Measurements from ENCODE around the gene TDRD10. TPM values are rescaled to one million over a fixed set of nuclear protein-coding genes. Genes with fewer than 3 reads are reported as not detected.
"Not testable (repeated sequence)": the region's sequence is repeated elsewhere in the genome, so short reads cannot be mapped to it uniquely, and the experiment has no call there.

TDRD10 gene
- total RNA-seq, 1 experiment from 2014 or later = not detected

- H2AFZ ChIP-seq = no peak overlapping the region
- H3K27me3 ChIP-seq (ENCODE audit: insufficient read depth, low read depth) = peaks cover 34% of the 10 kb centered on the region
- no peaks in the 10 kb centered on the region for H3K9me2 ChIP-seq (ENCODE audit: insufficient read depth)
- H3K27ac ChIP-seq = no peak overlapping the region
- no peaks in the 10 kb centered on the region for H4K20me1 ChIP-seq (ENCODE audit: insufficient read depth)
- H3K9me3 ChIP-seq (ENCODE audit: insufficient read depth, low read depth) = no peaks in the 10 kb centered on the region
- intact Hi-C loops (cut with micrococcal nuclease; ENCODE audit: unreplicated experiment) = loop anchor here (1.0 to 10.0 kb wide), 2 partner anchors 391 to 599 kb away; partner anchors contain the start of gene KCNN3
- no peak overlapping the region for H3K4me2 ChIP-seq
- CTCF ChIA-PET = interaction anchor here (0.6 to 0.7 kb wide), 2 partner anchors 61 to 277 kb away, joined by 3 read pairs; no protein-coding TSS in a partner anchor
- peak; percentile 47 to 83 for DNase-seq
- no peak overlapping the region for H3K4me3 ChIP-seq
- H3K36me3 ChIP-seq (ENCODE audit: low read depth) = no peaks in the 10 kb centered on the region
- TF ChIP-seq, protein P1, sequence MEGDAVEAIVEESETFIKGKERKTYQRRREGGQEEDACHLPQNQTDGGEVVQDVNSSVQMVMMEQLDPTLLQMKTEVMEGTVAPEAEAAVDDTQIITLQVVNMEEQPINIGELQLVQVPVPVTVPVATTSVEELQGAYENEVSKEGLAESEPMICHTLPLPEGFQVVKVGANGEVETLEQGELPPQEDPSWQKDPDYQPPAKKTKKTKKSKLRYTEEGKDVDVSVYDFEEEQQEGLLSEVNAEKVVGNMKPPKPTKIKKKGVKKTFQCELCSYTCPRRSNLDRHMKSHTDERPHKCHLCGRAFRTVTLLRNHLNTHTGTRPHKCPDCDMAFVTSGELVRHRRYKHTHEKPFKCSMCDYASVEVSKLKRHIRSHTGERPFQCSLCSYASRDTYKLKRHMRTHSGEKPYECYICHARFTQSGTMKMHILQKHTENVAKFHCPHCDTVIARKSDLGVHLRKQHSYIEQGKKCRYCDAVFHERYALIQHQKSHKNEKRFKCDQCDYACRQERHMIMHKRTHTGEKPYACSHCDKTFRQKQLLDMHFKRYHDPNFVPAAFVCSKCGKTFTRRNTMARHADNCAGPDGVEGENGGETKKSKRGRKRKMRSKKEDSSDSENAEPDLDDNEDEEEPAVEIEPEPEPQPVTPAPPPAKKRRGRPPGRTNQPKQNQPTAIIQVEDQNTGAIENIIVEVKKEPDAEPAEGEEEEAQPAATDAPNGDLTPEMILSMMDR (conservative IDR thresholded peaks at IDR 0.05) = no peak
- no peak for TF ChIP-seq EZH2 (IDR thresholded peaks at IDR 0.05; ENCODE audit: low read depth)
- no peaks in the 10 kb centered on the region for H3K79me2 ChIP-seq (ENCODE audit: low read depth)
- H3F3A ChIP-seq (ENCODE audit: insufficient read depth, low read depth) = peaks cover 15% of the 10 kb centered on the region; the same call in 1 of the 2 replicates
- POLR2A ChIA-PET (ENCODE audit: unreplicated experiment) = interaction anchor here (0.6 kb wide), 2 partner anchors 34 to 264 kb away, joined by 3 read pairs; partner anchors contain the start of gene UBAP2L
- BruUV-seq (replicated peaks) = no TSS peak
- H3K4me1 ChIP-seq (replicated peaks; ENCODE audit: insufficient read depth) = no peaks in the 10 kb centered on the region
These were observed 17.8 kb upstream of the TDRD10 start for GRCh38 chr1:154483941-154484803.

GRCh38 chr1:154485106-154485505 lies 16.9 kb upstream of the TDRD10 start:
- intact Hi-C loops (cut with micrococcal nuclease; ENCODE audit: unreplicated experiment) = loop anchor here (10.0 kb wide), 1 partner anchor 390 kb away; the partner anchor contains the start of gene KCNN3
- ChIA-PET CTCF (interaction anchor here (0.7 kb wide), 1 partner anchor 276 kb away, joined by 3 read pairs; no protein-coding TSS in a partner anchor), POLR2A (ENCODE audit: unreplicated experiment) (interaction anchor here (0.6 kb wide), 1 partner anchor 33 kb away, joined by 3 read pairs; no protein-coding TSS in a partner anchor)

DNA sequence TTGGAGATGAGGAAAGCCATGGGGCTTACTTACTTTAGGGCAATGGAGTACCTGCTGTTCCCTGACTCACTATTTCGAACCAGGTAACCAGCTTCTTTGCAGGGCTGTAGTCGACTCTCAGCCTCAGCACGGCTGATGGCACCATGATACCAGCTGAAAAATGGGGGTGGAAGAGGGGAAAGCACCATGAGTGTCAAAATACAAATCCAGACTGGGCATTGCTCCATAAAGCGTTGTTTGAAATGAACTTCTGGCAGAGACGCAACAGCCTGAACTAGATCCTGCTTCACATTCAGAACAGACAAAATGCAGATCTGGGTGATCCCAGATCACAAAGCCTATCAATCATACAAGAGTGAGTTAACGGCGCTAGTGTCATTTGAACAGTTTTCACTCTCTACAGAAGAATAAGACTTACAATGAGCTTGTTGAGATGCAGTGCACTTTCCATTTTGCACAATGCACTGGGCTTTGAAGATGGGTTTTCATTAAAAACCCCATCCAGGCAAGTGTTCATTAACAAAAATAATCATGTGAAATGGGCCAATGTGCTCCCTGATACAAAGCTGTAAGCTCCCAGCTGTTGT lies 16.0 kb upstream of the TDRD10 start:
- Histone ChIP-seq H3K4me1 (replicated peaks; ENCODE audit: insufficient read depth) (no peaks in the 10 kb centered on the region), H4K20me1 (ENCODE audit: insufficient read depth) (no peaks in the 10 kb centered on the region), H3K27ac (no peak overlapping the region), H3F3A (ENCODE audit: insufficient read depth, low read depth) (peaks cover 15% of the 10 kb centered on the region; the same call in 1 of the 2 replicates), H3K27me3 (ENCODE audit: insufficient read depth, low read depth) (peaks cover 52% of the 10 kb centered on the region), H3K79me2 (ENCODE audit: low read depth) (no peaks in the 10 kb centered on the region), H3K9me2 (ENCODE audit: insufficient read depth) (no peaks in the 10 kb centered on the region), H3K4me3 (no peak overlapping the region), H3K36me3 (ENCODE audit: low read depth) (no peaks in the 10 kb centered on the region), H3K9me3 (ENCODE audit: insufficient read depth, low read depth) (no peaks in the 10 kb centered on the region), H3K4me2 (no peak overlapping the region), H2AFZ (no peak overlapping the region)
- POLR2A ChIA-PET (ENCODE audit: unreplicated experiment) = interaction anchor here (0.5 kb wide), 1 partner anchor 23 kb away, joined by 4 read pairs; no protein-coding TSS in a partner anchor
- no TSS peak for BruUV-seq (replicated peaks)
- CTCF ChIA-PET = interaction anchor here (0.6 kb wide), 1 partner anchor 606 kb away, joined by 5 read pairs; no protein-coding TSS in a partner anchor
- no peak for DNase-seq
- no peak for TF ChIP-seq EZH2 (IDR thresholded peaks at IDR 0.05; ENCODE audit: low read depth)
- TF ChIP-seq, protein P1 (conservative IDR thresholded peaks at IDR 0.05) = no peak
- intact Hi-C loops (cut with micrococcal nuclease; ENCODE audit: unreplicated experiment) = loop anchor here (10.0 kb wide), 1 partner anchor 389 kb away; the partner anchor contains the start of gene KCNN3

More at GRCh38 chr1:154485106-154485505, 16.9 kb upstream of the TDRD10 start:
- Histone ChIP-seq H3K9me2 (ENCODE audit: insufficient read depth) (no peaks in the 10 kb centered on the region), H3K4me2 (no peak overlapping the region), H4K20me1 (ENCODE audit: insufficient read depth) (no peaks in the 10 kb centered on the region), H3K27ac (no peak overlapping the region), H3K79me2 (ENCODE audit: low read depth) (no peaks in the 10 kb centered on the region), H3K36me3 (ENCODE audit: low read depth) (no peaks in the 10 kb centered on the region), H2AFZ (no peak overlapping the region), H3K27me3 (ENCODE audit: insufficient read depth, low read depth) (peaks cover 43% of the 10 kb centered on the region), H3K9me3 (ENCODE audit: insufficient read depth, low read depth) (no peaks in the 10 kb centered on the region), H3K4me3 (no peak overlapping the region), H3F3A (ENCODE audit: insufficient read depth, low read depth) (peaks cover 15% of the 10 kb centered on the region; the same call in 1 of the 2 replicates), H3K4me1 (replicated peaks; ENCODE audit: insufficient read depth) (no peaks in the 10 kb centered on the region)
- BruUV-seq (replicated peaks) = no TSS peak
- DNase-seq = no peak
- no peak for TF ChIP-seq EZH2 (IDR thresholded peaks at IDR 0.05; ENCODE audit: low read depth)
- TF ChIP-seq, protein P1 (conservative IDR thresholded peaks at IDR 0.05) = no peak

GRCh38 chr1:154486756-154487155 lies 15.3 kb upstream of the TDRD10 start:
- POLR2A ChIA-PET (ENCODE audit: unreplicated experiment); H3K4me1 ChIP-seq (replicated peaks; ENCODE audit: insufficient read depth); H3K79me2 ChIP-seq (ENCODE audit: low read depth); H3K4me3 ChIP-seq; H3K4me2 ChIP-seq; H3K36me3 ChIP-seq (ENCODE audit: low read depth); BruUV-seq (replicated peaks); H3K27ac ChIP-seq; H2AFZ ChIP-seq; CTCF ChIA-PET; H3K9me2 ChIP-seq (ENCODE audit: insufficient read depth); H4K20me1 ChIP-seq (ENCODE audit: insufficient read depth); H3K9me3 ChIP-seq (ENCODE audit: insufficient read depth, low read depth); DNase-seq: not testable (repeated sequence)
- intact Hi-C loops (cut with micrococcal nuclease; ENCODE audit: unreplicated experiment) = loop anchor here (10.0 kb wide), 1 partner anchor 388 kb away; the partner anchor contains the start of gene KCNN3
- Histone ChIP-seq H3F3A (ENCODE audit: insufficient read depth, low read depth) (peaks cover 15% of the 10 kb centered on the region; the same call in 1 of the 2 replicates), H3K27me3 (ENCODE audit: insufficient read depth, low read depth) (peaks cover 60% of the 10 kb centered on the region)
